Dedifferentiated amniotic fluid mesenchymal stem cell (primary cell): Measurements from ENCODE around the gene CAMTA2.
"Not testable (repeated sequence)": the region's sequence is repeated elsewhere in the genome, so short reads cannot be mapped to it uniquely, and the experiment has no call there.

Source experiments
- DNase-seq: peaks from one replicate; pipeline ENCODE4 v3.0.0-alpha.2; 2016; ENCODE audit errors: extremely low spot score

The CAMTA2 gene

GRCh38 chr17:4986951-4987766 lies at the start of gene CAMTA2:
Gene CAMTA2, minus strand, starts transcription at chr17:4987675. Its CDS starts 1,453 bp downstream, at chr17:4986222.
- peak; percentile 58 for DNase-seq

GRCh38 chr17:5035315-5035714 lies 47.8 kb upstream of the CAMTA2 start, which contains the start of gene SLC52A1:
Gene SLC52A1, minus strand, starts transcription at chr17:5035426. Its CDS starts 820 bp downstream, at chr17:5034606.
- no peak for DNase-seq

GRCh38 chr17:5034651-5035050 lies 47.2 kb upstream of the CAMTA2 start:
- no peak for DNase-seq

GRCh38 chr17:5034063-5034462 lies 46.6 kb upstream of the CAMTA2 start:
- no peak for DNase-seq

GRCh38 chr17:5033352-5034015 lies 46.0 kb upstream of the CAMTA2 start:
- no peak for DNase-seq

GRCh38 chr17:5032865-5033264 lies 45.4 kb upstream of the CAMTA2 start:
- no peak for DNase-seq

DNA sequence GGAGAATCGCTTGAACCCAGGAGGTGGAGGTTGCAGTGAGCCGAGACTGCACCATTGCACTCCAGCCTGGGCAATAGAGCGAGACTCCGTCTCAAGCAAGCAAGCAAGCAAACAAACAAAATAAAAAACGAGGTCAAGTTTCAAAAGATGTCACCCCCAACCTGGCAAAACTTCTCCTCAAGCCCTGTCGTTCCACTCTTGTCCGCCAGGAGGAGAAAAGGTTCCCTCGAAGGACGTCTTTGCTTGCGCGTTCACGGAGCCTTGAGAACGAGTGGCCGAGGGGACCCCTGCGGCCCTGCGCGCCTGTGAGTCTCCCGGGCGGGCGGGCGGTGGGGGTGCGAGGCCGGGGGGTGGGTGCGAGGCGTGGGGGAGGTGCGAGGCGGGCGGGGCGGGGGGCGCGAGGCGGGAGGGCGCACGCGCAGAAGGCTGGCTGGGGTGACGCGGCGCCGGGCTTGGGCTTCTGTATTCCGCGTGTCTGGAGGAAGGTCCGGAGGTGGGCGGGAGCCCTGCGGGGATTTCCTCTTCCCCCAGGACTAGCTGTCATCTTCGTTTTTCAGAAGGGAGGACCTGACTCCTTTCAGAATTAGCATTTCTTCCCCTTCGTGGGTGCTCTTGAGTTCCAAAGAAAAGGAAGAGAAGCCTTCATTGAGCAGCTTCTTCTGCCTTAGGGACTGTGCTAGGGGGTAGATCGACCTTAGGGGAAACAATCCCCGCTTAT lies 44.0 kb upstream of the CAMTA2 start:
- peak; percentile 81 for DNase-seq

GRCh38 chr17:5030168-5030567 lies 42.7 kb upstream of the CAMTA2 start:
- not testable (repeated sequence) for DNase-seq

- DNase-seq: no peak
These were observed 40.4 kb upstream of the CAMTA2 start for GRCh38 chr17:5027916-5028315.

DNA sequence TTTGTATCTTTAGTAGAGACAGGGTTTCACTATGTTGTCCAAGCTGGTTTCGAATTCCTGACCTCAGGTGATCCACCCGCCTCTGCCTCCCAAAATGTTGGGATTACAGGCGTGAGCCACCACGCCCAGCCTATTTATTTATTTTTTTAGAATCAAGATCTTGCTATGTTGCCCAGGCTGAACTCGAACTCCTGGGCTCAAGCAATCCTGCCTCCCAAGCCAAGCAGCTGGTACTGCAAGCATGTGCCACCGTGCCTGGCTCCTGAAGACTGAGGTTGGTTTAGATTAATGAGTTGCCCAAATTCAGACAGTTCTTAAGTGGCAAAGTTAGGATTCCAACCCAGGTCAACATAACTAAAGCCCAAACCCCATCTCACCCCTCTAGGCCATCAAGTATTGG lies 39.8 kb upstream of the CAMTA2 start:
- DNase-seq: no peak

DNA sequence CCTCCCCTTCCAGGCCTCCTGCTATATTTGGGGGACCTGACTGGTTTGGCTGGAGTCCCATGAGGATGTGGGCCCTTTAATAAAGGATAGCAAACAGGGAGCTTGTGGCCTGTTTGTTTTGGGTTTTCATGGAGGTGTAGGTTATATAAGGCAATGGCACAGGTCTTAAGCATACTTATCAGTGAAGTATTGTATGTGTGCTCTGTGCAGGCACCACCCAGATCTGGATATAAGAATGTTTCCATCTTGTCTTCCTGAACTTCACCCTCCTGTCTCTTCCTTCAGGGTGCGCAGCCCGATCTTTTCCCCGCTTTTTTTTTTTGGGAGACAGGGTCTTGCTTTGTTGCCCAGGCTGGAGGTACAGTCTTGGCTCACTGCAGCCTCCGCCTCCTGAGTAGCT lies 37.1 kb upstream of the CAMTA2 start:
- DNase-seq: no peak

GRCh38 chr17:5023588-5024147 lies 36.2 kb upstream of the CAMTA2 start:
- no peak for DNase-seq

DNA sequence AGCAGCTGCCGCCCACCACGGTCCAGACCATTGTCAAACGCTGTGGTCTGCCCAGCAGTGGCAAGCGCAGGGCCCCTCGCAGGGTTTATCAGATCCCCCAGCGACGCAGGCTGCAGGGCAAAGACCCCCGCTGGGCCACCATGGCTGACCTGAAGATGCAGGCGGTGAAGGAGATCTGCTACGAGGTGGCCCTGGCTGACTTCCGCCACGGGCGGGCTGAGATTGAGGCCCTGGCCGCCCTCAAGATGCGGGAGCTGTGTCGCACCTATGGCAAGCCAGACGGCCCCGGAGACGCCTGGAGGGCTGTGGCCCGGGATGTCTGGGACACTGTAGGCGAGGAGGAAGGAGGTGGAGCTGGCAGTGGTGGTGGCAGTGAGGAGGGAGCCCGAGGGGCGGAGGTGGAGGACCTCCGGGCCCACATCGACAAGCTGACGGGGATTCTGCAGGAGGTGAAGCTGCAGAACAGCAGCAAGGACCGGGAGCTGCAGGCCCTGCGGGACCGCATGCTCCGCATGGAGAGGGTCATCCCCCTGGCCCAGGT lies 34.8 kb upstream of the CAMTA2 start:
- DNase-seq: no peak

DNA sequence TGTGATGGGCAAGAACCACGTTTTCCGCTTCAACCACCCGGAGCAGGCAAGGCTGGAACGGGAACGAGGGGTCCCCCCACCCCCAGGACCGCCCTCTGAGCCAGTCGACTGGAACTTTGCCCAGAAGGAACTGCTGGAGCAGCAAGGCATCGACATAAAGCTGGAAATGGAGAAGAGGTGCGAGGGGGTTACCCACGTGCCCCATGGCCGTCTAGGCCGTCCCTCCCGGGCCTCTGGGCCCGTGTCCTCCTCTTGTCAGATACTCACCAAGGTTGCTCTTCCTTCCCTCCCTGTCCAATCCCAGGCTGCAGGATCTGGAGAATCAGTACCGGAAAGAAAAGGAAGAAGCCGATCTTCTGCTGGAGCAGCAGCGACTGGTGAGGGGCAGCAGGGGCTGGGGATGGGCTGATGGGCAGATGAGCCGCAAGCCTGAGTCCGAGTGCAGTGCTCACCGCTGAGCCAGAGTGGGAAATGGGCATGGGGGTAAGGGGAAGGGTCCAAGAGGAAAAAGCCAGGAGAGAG lies 33.1 kb upstream of the CAMTA2 start:
- no peak for DNase-seq

- no peak for DNase-seq
These were observed 32.0 kb upstream of the CAMTA2 start for GRCh38 chr17:5019475-5019956.

GRCh38 chr17:5014357-5014756 lies 26.9 kb upstream of the CAMTA2 start:
- DNase-seq: no peak

GRCh38 chr17:5011928-5012327 lies 24.5 kb upstream of the CAMTA2 start:
- DNase-seq: no peak

DNA sequence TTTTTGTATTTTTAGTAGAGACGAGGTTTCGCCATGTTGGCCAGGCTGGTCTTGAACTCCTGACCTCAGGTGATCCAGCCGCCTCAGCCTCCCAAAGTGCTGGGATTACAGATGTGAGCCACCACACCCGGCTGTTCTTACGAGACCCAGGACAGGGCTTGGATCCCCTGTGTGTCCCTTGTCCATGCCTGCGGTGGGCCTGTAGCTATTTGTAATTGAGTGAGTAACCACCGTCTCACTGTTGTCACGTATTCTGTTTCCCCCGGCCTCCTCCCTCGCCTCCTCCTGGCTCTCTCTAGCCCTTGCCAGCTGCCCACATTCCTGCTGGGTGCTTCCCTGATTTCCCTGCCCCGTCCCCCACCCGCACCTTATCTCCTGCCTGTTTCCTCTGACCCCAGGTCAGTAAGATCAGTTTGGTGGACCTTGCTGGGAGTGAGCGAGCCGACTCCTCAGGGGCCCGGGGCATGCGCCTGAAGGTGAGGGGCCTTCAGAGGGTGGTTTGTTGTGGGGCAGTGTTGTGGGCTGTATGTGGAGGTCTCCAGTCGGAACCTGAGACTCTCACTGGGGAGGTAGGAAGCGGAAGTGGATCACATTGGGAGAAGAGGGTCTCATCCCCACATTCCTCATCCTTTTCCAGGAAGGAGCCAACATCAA lies 15.9 kb upstream of the CAMTA2 start:
- DNase-seq: no peak

DNA sequence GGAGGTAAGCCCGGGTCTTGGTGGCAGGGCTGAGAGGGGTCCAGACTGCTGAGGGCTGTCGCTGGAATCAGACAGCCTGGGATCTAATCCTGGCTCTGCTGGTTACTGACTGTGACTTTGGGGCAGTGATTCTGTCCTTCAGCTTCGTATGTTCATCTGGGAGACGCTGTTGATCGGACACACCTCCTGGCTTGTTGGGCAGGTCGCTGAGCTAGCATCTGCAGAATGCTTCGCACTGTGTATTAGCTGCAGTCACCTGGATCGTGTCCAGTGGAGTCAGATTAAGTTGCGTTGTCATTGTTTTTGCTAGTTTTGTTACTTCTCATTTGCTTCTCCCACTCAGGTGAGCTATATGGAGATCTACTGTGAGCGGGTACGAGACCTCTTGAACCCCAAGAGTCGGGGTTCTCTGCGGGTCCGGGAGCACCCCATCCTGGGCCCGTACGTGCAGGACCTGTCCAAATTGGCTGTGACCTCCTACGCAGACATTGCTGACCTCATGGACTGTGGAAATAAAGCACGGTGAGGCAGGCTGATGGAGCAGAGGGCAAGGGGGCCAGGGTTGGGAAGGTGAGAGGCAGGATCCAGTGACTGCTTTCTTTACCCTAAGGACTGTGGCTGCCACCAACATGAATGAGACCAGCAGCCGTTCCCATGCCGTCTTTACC lies 14.8 kb upstream of the CAMTA2 start:
- no peak for DNase-seq

GRCh38 chr17:5000237-5000639 lies 12.8 kb upstream of the CAMTA2 start:
- DNase-seq: no peak
